RWPE2 (cell line): ENCODE results near the gene EEFSEC.

Experiments used
- ATAC-seq: fragments of 200-7000 bp; cut with Tn5 transposase; 3 replicates; pipeline ENCODE4 v1.9.1; 2021; ENCODE audit warnings: low read depth
- DNase-seq: peaks from one replicate; pipeline ENCODE4 v3.0.0-alpha.2; 2020; ENCODE audit warnings: low spot score
- H3K27ac ChIP-seq: fragments of 450-650 bp; 2 replicates; pipeline ENCODE4 v1.5.1; 2017; ENCODE audit warnings: mild to moderate bottlenecking; ENCODE audit not compliant: poor library complexity, severe bottlenecking
- H3K27me3 ChIP-seq: fragments of 250-450 bp; sonication (Bioruptor Pico); 2 replicates; pipeline ENCODE4 v1.5.1; 2021; ENCODE audit warnings: mild to moderate bottlenecking, moderate library complexity; ENCODE audit not compliant: insufficient read depth, poor library complexity, severe bottlenecking
- H3K36me3 ChIP-seq: fragments of 250-450 bp; sonication (Bioruptor Pico); 2 replicates; pipeline ENCODE4 v1.5.1; 2020; ENCODE audit warnings: low read depth, mild to moderate bottlenecking, moderate library complexity
- H3K4me1 ChIP-seq: fragments of 250-450 bp; sonication (Bioruptor Pico); 2 replicates; pipeline ENCODE4 v1.5.1; 2021; ENCODE audit warnings: mild to moderate bottlenecking, moderate library complexity; ENCODE audit not compliant: insufficient read depth, poor library complexity, severe bottlenecking
- H3K4me3 ChIP-seq: fragments of 250-450 bp; sonication (Bioruptor Pico); 2 replicates; pipeline ENCODE4 v1.5.1; 2021; ENCODE audit warnings: mild to moderate bottlenecking, moderate library complexity; ENCODE audit not compliant: severe bottlenecking
- H3K9me3 ChIP-seq: fragments of 250-450 bp; sonication (Bioruptor Pico); 2 replicates; pipeline ENCODE4 v1.5.1; 2021; ENCODE audit warnings: mild to moderate bottlenecking, moderate library complexity; ENCODE audit not compliant: severe bottlenecking
- TF ChIP-seq, protein P1 (sequence below): fragments of 450-650 bp; IDR thresholded peaks from one replicate; pipeline ENCODE4 v1.5.1; 2017; ENCODE audit warnings: mild to moderate bottlenecking, moderate library complexity; ENCODE audit not compliant: poor library complexity, severe bottlenecking

EEFSEC gene

GRCh38 chr3:128341659-128342395 lies 188.5 kb downstream of the EEFSEC start:
- Histone ChIP-seq H3K27me3 (no peaks in the 10 kb centered on the region), H3K9me3 (no peaks in the 10 kb centered on the region), H3K4me3 (no peak overlapping the region), H3K4me1 (peaks cover 18% of the 10 kb centered on the region), H3K36me3 (no peaks in the 10 kb centered on the region), H3K27ac (no peak overlapping the region)
- DNase-seq: no peak
- no peak for ATAC-seq
- TF ChIP-seq, protein P1, sequence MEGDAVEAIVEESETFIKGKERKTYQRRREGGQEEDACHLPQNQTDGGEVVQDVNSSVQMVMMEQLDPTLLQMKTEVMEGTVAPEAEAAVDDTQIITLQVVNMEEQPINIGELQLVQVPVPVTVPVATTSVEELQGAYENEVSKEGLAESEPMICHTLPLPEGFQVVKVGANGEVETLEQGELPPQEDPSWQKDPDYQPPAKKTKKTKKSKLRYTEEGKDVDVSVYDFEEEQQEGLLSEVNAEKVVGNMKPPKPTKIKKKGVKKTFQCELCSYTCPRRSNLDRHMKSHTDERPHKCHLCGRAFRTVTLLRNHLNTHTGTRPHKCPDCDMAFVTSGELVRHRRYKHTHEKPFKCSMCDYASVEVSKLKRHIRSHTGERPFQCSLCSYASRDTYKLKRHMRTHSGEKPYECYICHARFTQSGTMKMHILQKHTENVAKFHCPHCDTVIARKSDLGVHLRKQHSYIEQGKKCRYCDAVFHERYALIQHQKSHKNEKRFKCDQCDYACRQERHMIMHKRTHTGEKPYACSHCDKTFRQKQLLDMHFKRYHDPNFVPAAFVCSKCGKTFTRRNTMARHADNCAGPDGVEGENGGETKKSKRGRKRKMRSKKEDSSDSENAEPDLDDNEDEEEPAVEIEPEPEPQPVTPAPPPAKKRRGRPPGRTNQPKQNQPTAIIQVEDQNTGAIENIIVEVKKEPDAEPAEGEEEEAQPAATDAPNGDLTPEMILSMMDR: no peak

GRCh38 chr3:128342701-128343180 lies 189.5 kb downstream of the EEFSEC start:
- H3K27me3 ChIP-seq: no peaks in the 10 kb centered on the region
- H3K4me3 ChIP-seq: no peak overlapping the region
- no peaks in the 10 kb centered on the region for H3K36me3 ChIP-seq
- no peak overlapping the region for H3K27ac ChIP-seq
- TF ChIP-seq, protein P1: no peak
- ATAC-seq: no peak
- H3K9me3 ChIP-seq: no peaks in the 10 kb centered on the region
- peaks cover 9% of the 10 kb centered on the region for H3K4me1 ChIP-seq
- DNase-seq: no peak

- Histone ChIP-seq H3K27me3 (no peaks in the 10 kb centered on the region), H3K4me1 (peaks cover 7% of the 10 kb centered on the region), H3K9me3 (no peaks in the 10 kb centered on the region), H3K4me3 (no peak overlapping the region), H3K27ac (no peak overlapping the region), H3K36me3 (no peaks in the 10 kb centered on the region)
- DNase-seq (no peak), ATAC-seq (peak; percentile 92)
- TF ChIP-seq, protein P1: no peak
These were observed 190.2 kb downstream of the EEFSEC start for GRCh38 chr3:128343287-128344051.

DNA sequence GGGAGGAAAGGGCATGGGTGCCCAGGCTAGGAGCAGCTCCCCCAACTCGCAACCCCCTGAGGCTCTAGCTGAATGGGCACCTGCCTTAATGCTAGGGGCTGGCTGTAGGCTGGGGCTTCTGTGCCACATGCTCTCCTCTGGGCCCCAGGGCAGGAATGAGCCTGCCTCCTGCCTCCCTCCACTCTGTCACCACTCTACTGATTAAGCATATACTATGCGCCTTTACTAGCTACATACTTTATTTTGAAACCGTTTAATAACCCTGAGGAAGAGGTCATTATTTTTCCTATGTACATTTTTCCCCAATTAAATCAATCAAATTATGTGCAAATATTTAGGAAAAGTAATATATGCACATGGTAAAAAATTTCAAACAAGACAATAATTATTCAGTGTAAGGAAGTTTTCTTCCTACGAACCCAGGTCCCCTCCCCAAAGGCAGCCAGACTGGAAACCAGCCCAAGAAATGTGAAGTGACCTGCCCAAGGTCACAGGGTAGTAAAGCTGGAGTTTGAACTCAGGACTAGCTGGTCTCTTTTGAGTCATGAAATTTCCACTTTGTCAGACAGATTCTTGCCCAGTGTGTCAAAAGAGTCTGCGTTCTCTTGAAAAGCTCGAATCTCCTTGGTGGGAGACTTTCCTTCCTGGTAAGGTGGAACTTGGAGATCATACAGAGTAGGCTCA lies 190.9 kb downstream of the EEFSEC start:
- Histone ChIP-seq H3K4me1 (peaks cover 7% of the 10 kb centered on the region), H3K9me3 (no peaks in the 10 kb centered on the region), H3K36me3 (no peaks in the 10 kb centered on the region), H3K4me3 (no peak overlapping the region), H3K27me3 (no peaks in the 10 kb centered on the region), H3K27ac (no peak overlapping the region)
- DNase-seq: no peak
- TF ChIP-seq, protein P1: no peak
- no peak for ATAC-seq
